AG10803 (cell line): Measurements from ENCODE around the gene FILIP1.

Experiments used
- DNase-seq: peaks from one replicate; pipeline ENCODE4 v3.0.0; 2010; ENCODE audit warnings: low read depth
- H3K4me3 ChIP-seq: 2 replicates; pipeline ENCODE4 v1.5.1; 2011; ENCODE audit warnings: mild to moderate bottlenecking, low read length, control low read depth
- CTCF ChIP-seq: conservative IDR thresholded peaks from 2 replicates; pipeline ENCODE4 v1.5.1; 2011; ENCODE audit warnings: mild to moderate bottlenecking, low read length, control low read depth, inconsistent platforms

FILIP1 gene

GRCh38 chr6:75329703-75330102 is 163.9 kb downstream of the FILIP1 start:
- H3K4me3 ChIP-seq, result no peak overlapping the region
- no peak for TF ChIP-seq CTCF
- DNase-seq, result no peak

GRCh38 chr6:75327807-75328206 is 165.8 kb downstream of the FILIP1 start:
- DNase-seq, result no peak
- no peak for TF ChIP-seq CTCF
- no peak overlapping the region for H3K4me3 ChIP-seq

- H3K4me3 ChIP-seq, result no peak overlapping the region
- no peak for TF ChIP-seq CTCF
- peak; percentile 4 for DNase-seq
Observed at GRCh38 chr6:75326557-75327258, 166.9 kb downstream of the FILIP1 start.

- no peak for DNase-seq
- TF ChIP-seq CTCF, result no peak
- no peak overlapping the region for H3K4me3 ChIP-seq
Observed at GRCh38 chr6:75318900-75319299, 174.7 kb downstream of the FILIP1 start.

- no peak overlapping the region for H3K4me3 ChIP-seq
- DNase-seq, result peak; percentile 72
- no peak for TF ChIP-seq CTCF
Observed at GRCh38 chr6:75317503-75318206, 175.9 kb downstream of the FILIP1 start.

- TF ChIP-seq CTCF, result no peak
- H3K4me3 ChIP-seq, result no peak overlapping the region
- no peak for DNase-seq
Observed at GRCh38 chr6:75315978-75316377, 177.6 kb downstream of the FILIP1 start.
